Iris pigment epithelial cell (primary cell): ENCODE data around the gene PLA2G2F.
"Not testable (repeated sequence)": the region's sequence is repeated elsewhere in the genome, so short reads cannot be mapped to it uniquely, and the experiment has no call there.

Experiments
- DNase-seq: peaks from one replicate; pipeline ENCODE4 v3.0.0-alpha.2; 2011; ENCODE audit warnings: low read depth

The PLA2G2F gene

DNA sequence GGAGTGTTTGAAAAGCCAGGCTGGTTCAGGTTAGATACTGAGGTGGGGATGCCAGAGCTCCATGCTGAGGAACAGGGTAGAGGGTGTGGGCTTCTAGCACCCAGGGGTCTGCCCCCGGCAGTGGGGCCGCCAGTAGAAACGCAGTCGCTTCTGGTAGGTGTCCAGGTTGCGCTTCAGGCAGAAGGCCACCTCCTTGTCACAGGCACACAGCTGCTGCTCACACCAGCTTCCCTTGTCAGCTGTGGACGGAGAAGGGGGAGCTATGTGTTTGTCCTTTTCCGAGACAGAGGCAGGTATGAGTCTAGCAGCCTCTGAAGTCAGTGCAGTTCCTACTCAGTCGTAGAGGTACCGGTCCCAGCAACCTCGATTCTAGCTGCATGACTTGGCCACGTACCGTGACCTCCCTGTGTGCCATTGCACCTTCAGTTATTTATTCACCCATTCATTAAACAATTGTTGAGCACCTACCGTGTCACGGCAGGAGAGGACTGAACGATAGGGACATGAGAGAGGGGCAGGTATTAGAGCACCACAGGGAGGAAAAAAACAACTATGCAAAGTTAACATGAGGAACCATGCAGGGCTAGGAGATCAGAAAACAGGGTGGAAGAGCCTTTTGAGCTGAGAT is 25.0 kb upstream of the PLA2G2F start:
- no peak for DNase-seq

DNA sequence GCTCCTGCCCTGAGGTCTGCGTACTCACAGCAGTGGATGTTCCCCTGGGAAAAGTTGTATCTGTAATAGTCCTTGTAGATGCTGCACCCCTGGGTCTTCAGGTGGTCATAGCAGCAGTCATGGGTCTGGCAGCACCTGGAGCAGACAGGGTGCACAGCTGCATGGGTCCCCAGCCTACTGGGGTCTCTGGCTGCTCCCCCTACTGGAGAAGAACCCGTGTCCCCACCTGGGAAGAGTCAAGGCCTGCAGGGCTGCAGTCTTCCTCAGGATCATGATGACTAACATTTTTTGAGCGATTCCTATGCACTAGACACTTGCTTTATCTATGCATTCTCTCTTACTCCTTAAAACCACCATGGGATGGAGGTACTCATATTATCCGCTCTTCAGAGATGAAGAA is 23.6 kb upstream of the PLA2G2F start:
- DNase-seq = no peak

DNA sequence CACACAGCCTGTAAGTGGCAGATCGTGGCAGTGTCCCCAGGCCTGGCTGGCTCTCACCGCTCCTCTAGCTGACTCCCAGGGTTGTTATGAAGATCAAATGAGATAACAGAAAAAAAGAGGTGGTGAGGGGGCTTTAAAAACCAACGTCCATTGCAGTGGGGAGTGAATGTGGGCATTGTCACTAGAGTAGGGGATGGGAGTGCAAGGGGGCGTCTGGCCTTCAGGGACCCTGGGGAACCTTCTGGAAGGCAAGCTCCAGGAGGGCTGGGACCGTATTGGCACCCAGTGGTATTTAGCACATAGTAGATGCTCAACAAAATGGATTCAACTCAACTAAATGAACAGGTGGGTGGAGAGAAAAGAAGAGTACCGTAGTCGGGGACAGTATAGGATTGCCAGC is 23.2 kb upstream of the PLA2G2F start:
- DNase-seq = no peak

DNA sequence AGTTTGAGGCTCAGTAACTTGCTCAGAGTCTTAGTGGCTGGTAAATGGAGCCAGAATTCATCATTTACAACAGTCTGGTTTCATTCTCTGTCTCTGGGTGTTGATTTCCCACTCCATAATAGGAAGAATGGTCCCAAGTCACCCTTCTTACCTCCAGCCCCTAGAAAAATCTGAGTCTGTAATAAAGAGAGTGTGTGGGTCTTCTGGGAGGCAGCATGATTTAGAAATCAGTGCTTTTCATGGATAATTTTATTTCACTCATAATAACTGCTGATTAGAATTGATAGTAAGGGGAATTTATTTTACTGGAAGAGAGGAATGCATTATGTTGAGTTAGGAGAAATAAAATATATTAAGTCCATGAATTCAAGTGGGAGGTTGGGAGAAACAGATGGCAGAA is 21.9 kb upstream of the PLA2G2F start:
- DNase-seq = no peak

DNA sequence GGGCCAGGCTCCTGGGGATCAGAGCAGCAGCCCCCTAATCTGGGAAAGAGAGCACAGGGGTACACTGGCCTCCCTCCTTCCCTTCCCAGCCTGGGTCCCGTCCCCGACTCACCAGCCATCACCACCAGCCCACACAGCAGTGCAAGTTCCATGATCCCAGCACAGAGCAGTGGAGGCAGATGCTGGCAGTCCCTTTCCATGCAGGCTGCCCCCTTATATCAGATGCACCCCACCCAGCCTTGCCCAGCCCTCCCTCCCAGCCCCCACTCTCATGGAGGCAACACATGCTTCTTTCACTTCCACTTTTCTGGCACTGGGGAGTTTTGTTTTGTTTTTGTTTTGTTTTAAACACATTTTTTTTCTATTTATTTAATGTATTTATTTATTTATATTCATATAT is 19.8 kb upstream of the PLA2G2F start, which contains the start of gene PLA2G2D:
Gene PLA2G2D, minus strand, starts transcription at position 190 of the 400 bp plus-strand sequence. Its CDS starts 38 bp downstream, at position 152.
- no peak for DNase-seq

DNA sequence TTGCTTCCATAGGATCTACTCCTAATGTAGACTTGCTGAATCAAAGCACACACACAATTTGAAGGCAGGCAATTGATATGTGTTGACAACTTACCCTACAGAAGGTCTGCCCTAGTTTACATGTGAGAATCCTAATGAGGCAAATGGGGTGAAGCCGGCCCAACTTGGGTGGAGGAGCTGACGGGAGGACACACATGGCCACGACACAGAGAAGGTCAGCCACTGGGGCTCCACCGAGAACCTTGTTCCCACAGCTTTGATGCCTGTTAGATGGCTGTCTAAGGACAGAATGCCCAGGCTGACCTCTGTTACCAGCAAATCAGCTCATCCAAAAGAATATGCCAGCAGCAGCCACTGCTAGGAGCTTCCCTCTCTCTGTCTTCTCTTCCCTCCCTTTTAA is 18.3 kb upstream of the PLA2G2F start:
- no peak for DNase-seq

DNA sequence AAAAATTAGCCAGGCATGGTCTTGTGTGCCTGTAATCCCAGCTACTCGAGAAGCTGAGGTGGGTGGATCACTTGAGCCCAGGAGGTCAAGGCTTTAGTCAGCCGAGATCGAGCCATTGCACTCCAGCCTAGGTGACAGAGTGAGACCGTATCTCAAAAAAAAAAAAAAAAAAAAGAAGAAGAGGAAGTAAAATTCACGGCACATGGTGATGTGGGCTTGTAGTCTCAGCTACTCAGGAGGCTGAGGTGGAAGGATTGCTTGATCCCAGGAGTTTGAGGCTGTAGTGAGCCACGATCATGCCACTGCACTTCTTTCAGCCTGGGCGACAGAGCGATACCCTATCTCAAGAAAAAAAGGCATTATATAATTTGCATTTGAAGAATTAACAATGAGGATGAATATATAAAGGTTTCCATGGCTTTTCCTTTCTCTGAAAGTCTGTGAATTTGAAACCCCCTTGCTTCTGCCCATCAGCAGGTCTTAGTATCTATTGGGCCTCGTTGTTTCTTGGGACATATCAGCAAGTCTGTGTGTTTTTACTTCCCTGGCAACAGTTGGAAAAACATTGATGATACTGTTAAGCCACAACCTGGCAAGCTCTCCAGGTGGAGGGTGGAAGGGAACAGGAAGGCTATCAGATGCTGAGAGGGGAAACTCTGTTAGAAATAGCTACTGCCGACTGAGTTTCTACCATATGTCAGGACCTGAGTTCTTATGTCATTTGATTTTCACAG is 15.2 kb upstream of the PLA2G2F start:
- no peak for DNase-seq

DNA sequence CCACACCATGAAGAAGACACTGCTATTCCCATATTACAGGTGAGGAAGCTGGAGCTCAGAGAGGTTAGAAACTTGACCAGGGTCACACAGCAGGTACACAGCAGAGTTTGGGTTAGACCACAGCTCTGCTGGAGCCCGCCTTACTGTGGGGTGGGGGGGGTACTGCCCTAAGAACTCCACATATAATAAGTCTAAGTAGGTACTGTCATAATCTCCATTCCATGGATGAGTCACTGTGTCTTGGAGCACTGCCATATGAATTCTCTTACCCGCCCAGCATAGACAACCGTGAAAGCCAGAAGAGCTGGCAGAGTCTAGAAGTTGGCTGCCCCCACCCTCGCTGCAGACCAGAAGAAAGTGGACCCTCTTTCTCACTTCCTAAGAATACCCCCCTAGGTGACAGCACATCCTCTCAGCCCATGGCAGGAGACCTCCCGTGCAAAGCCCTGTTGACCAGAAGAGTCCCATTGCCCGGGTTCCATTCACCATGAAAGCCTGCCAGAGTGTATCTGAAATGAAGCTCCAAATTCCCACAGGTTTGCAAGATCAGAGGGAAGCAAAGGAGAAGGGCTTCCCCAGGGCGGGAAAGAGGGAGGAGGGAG is 14.6 kb upstream of the PLA2G2F start:
- DNase-seq = peak; percentile 75

DNA sequence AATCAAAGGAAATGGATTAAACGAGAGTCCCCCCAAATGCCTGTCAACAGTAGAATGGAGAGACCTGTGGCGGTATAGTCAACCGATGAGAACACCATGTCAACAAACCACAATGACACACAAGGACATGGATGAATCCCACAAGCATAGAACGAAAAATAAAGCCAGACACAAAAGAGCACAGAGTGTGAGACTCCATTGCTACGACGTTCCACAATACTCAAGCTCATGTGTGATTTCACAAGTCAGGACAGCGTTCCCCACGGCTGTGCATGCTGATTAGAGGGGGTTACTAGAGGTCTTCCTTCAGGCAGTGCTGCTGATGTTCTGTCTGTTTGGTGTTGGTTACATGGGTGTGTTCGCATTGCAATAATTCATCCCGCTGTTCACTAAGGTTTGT is 14.0 kb upstream of the PLA2G2F start:
- no peak for DNase-seq

DNA sequence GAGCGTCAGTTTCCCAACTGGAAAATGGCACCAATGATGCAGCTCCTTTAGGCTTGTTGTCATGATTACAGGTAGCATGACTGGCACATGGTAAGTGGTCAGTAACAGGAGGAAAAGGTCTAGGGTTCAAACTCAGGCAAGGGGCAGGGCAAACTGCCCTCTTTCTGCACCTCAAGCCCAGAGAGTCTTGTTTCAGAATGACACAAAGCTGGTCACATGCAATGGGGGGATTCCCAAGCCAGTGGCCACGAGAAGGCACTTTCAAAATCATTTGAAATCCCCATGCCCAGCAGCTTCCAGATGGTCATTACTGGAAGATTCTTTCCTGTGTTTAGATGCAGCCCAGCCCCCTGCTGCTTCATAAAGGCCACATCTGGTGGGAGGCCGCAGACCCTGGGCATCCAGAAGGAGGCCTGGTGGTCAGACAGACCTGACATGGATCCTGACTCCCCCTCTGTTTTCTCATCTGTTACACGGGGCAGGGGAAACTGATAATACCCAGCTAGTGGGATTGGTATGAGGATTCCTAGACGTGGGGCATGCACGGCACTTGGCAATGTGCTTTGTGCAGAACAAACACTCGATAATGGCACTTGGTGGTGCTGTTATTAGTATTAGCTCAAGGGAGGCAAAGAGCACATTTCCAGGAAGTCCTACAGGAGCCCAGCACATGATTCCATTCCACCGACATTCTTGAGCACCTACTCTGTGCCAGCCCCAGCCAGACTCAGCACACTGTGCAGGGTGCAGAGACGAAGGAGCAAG is 12.9 kb upstream of the PLA2G2F start:
- DNase-seq = no peak

DNA sequence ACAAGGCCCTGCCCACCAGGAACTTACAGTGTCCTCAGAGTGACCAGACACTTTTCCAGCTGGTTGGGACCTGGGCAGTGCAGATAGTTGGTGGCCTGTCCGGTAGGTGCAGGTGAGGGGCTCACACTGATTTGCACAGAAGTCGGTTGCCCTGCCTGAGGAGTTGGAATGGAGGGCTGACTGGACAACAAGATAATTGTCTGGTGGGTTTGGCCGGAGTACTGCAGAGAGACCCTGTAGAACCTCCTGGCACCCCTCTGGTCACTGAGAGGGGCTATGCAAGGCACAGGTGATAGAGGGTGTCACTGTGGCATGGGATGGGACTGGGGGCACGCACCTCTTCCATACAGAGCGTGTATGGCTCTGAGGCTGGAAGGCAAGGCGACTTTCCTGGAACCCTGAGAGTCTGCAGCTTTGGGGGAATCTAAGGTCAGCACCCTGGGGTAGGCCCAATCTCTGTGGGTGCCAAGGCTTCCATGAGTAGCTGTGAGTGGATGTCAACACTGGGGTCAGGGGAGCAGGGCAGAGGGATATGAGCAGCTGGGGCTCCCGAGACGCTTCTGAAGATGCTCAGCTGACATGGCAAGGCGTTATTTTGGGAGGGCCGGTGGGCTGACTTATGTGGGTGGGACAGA is 12.2 kb upstream of the PLA2G2F start:
- no peak for DNase-seq

DNA sequence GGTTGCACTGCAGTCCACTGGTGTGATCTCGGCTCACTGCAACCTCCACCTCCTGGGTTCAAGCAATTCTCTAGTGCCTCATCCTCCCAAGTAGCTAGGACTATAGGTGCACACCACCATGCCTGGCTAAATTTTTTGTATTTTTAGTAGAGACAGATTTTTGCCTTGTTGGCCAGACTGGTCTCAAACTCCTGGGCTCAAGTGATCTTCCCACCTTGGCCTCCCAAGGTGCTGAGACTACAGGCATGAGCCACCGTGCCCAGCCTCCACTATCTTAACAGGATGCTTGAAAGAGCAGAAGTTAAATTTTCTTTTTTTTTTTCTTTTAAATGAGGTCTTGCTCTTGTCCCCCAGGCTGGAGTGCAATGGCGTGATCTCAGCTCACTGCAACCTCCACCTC is 8.6 kb upstream of the PLA2G2F start:
- DNase-seq = not testable (repeated sequence)

DNA sequence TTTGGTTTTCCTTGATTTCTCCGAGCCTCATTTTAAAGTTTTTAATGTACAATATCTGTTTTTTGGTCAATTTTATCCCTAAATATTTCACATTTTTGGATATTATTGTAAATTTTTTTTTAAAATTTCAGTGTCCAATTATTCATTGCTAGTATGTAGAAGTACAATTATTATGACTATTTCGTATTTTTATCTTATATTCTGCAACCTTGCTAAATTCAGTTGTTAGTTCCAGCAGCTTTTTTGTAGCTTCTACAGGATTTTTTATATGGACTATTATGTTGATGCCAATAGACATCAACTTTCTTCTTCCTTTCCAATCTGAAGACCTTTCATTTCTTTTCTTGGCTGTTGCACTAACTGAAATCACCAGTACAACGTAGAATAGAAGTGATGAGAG is 4.1 kb upstream of the PLA2G2F start:
- DNase-seq = no peak

DNA sequence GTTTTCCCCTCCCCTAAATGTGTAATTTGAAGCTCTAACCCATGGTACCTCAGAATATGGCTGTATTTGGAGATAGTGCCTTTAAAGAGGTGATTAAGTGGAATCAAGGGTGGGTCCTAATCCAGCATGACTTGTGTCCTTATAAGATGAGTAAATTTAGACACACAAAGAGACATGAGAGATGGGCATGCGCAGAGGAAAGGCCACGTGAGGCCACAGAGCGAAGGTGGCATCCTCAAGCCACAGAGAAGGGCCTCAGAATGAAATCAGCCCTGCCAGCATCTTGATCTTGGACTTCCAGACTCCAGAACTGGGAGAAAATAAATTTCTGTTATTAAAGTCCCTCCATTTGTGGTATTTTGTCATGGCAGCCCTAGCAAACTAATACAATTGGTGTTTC is 2.9 kb upstream of the PLA2G2F start:
- no peak for DNase-seq

DNA sequence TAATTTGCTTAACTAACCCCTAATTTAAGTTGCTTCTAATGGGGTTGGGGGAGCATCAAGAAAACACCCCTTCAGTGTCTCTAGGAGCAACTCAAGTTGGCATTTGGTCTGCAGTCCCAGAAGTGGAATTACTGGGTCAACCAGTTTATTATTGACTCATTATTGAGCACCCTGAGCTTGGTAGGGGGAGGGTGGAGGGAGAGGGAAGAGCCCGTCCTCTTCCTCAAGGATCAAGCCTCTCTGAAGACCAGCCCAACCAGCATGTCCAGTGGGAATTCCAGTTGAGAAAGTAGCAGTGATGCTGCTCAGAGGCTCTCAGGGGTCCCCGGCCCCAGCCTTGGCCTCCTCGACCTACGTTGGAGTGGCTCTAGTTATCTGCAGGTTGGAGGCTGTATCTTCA is 2.1 kb upstream of the PLA2G2F start:
- DNase-seq = no peak

DNA sequence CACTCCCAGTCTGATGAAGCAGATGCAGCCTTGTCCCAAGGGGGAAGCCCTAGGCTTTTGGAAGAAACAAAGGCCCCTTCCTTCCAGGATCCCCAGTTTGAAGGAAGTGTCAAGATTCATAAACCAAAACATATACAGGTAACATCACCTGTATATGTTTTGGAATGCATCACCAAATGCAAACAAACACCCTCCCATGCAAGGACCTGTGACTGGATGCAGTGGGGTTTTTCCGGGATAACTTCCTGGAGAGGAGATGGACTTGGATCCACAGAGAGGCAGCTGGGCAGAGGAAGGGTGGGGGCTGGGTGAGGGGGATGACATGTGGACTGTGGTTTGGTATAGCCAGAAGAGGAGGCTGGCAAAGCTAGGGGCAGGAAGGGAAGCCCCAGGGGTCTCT is 1.5 kb upstream of the PLA2G2F start:
- no peak for DNase-seq

DNA sequence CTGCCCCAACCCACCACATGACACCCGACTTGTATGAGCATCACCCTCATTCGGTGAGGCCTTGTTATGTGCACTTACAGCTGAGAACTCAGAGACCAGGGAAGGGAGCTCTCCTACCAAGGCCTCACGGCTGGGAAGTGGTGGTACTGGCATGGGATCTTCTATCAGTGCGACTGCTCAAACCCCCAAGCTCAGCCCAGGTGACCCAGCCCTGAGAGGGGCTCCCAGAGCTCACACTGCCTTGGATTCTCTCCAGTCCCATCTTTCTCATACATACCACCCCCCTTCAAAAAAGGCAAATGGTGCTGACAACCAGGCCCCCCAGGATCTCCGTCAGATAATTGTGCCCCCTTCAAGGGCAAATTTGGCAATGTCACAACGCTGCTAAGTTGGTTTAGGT is 777 bp upstream of the PLA2G2F start:
- DNase-seq = no peak

DNA sequence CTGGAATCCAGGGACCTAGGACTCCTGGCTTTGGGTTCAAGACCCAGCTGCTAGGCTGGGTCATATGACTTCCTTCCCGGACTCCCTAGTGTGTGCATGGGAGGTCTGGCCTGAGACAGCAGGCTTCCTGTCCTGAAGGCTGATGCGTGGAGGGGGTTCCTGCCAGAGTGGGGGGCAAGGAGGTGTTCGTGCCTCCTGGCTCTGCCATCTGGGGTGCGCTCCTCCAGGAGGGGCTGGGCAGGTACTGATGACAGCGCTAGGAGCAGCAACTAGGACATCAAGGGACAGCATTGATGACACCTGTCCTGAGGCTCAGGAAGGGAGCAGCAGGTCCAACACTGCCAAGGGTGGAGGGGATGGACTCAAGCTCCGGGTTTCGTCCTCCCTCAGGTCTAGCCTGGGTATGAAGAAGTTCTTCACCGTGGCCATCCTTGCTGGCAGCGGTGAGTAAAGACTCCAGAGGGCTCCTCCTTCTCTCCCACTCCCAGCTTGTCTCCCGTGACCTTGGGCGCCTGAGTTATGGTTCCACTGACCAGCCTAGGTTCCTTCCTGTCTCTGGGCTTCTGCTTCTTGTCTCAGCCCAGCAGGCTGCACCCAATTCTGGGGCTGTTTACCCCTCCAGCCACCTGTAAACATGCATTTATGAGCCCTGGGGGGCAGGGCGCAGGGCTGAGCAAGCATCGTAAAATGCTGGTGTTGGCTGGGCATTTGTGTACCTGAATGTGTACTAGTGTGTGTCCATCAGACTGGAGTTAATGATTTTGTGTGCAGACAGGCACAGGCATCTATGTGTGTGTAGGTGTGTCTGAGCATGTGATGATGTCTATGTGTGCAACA is 871 bp downstream of the PLA2G2F start:
- no peak for DNase-seq

DNA sequence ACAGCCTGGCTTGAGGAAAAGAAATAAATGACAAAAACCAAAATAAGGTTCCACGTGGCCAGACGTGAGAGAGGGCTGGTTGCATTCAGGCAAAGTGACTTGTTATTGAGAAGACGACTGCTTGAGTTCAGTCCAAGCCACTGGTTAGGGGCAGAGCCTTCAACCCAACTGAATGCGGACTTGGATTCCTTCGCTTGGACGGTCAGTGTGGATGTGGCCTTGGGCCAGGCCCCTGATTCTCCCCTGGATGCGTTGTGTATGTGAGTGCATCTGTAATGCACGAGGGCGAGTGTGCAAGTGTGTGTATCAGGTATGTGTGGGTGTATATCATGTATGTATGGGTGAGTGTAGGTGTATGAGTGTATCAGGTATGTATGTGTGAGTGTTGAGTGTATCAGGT is 1.9 kb downstream of the PLA2G2F start:
- no peak for DNase-seq

DNA sequence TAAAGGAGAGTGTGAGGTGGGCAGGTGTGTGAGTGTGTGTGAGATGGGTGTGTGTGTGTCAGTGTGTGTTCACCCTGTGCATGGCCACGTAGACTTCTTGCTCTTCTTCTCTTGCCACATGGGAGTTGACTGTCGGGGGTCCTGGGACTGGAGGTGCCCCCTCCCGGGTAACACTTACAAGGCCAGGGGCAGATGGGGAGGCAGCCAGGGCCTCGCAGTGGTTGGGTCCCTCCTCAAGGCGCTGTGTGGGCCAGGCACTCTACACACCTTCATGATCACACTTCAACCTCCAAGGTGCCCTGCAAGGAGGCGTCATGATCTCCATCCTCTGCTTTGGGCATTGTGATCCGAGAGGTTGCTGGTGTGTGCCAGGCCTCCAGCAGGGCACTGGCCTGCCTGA is 2.3 kb downstream of the PLA2G2F start:
- no peak for DNase-seq

DNA sequence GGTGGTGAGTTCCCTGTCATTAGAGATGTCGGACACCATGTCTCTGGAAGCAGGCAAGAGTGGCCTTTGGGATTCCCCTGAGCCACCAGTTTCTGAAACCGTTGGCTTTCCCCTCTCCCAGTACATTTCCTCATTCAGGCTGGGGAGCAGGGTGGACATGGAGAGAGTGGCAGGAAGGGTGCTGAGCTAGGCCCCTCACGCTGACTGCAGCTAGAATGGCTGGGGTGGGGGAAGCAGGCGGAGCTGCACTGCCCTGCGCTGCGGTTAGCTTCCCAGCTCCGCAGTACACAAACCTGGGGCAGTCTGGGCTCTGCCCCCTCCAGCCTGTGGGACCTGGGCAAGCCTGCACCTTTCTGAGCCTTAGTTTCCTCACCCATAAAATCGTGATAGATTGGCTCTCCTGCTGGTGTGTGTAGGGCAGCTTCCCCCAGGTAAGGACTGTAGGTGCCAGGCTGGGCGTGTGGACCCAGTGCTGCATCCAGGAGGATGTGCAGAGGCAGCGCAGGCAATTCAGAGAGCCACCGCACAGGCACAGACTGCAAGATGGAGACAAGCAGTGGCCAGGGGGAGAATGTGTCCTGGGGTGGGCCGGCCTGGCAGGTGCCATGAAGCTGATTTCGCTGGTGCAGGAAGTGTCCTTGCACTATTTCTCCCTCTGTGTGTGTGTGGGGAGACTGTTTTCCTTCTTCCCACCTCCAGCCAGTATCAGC is 3.0 kb downstream of the PLA2G2F start:
- no peak for DNase-seq
